ENCODE data around the gene ZNF497. TPM values are rescaled to one million over a fixed set of nuclear protein-coding genes. Genes with fewer than 3 reads are reported as not detected.

Gene ZNF497
- total and polyA plus RNA-seq, 10 of the 15 experiments (the other 5 are each of a cell fraction or from before 2014, with no cell fraction given): 0.09 to 0.82 (median 0.28) TPM

DNA sequence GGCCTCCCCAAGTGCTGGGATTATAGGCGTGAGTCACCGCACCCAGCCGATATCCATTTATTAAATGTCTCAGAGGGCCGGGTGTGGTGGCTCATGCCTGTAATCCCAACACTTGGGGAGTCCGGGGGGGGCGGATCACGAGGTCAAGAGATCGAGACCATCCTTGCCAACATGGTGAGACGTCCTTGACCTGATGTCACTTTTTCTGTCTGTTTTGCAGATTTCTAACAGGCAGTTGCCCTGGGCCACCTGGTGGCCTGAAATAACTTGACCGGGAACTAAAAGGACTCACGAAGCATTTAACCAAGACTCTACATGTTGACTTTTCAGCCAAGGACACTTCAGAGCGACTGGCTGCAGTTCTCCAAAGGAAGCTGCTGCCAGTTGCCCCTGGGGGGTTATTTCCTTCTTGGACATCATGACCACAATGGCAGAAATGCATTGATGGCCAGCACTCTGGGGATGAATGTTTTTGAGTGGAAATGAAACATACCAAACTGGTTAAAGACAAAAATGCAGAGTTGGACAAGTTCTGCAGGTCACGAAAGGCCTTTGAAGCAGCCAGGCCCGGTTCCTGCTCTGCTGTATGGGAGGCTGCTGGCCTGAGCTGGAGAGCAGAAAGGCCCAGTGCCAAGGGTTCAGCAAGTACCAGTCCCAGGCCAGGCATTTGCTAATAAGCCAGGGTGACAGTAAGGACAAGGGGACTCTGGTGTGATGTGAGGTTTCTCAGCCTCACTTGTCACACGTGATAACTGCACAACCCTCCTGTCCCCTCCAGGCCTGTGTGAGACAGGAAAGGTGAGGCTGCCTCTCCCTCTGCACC, 10.0 kb upstream of the ZNF497 start:
- Histone ChIP-seq H3K9me3 (replicated peaks; ENCODE audit: control insufficient read depth, insufficient read depth, low read length) (no peaks in the 10 kb centered on the region), H3K4me1 (ENCODE audit: control insufficient read depth, insufficient read depth, low read length) (no peaks in the 10 kb centered on the region), H3K9ac (ENCODE audit: control insufficient read depth, insufficient read depth, low read length) (no peak overlapping the region), H3K4me2 (ENCODE audit: control insufficient read depth, insufficient read depth) (no peak overlapping the region), H3K4me3 (no peak overlapping the region), H3K27ac (ENCODE audit: control insufficient read depth, insufficient read depth) (no peak overlapping the region), H3K79me2 (ENCODE audit: control insufficient read depth, insufficient read depth, low read length) (no peaks in the 10 kb centered on the region), H3K36me3 (ENCODE audit: control insufficient read depth in 2 of 2, insufficient read depth in 2 of 2, low read length in 1 of 2) (no peaks in the 10 kb centered on the region), H4K20me1 (ENCODE audit: control insufficient read depth, insufficient read depth) (no peaks in the 10 kb centered on the region), H3K27me3 (replicated peaks in 1 of 2; ENCODE audit: control insufficient read depth in 2 of 2, insufficient read depth in 2 of 2, low read length in 1 of 2) (no peaks in the 10 kb centered on the region), H2AFZ (ENCODE audit: control insufficient read depth, low read depth, low read length) (no peak overlapping the region)
- ChIA-PET RAD21 (ENCODE audit: unreplicated experiment) (no interaction called here), SMC1A (ENCODE audit: uncharacterized antibody, unreplicated experiment) (interaction anchor here (2.7 kb wide), 1 partner anchor 8 kb away, joined by 7 read pairs; no protein-coding TSS in a partner anchor), POLR2A (interaction anchor here (1.4 kb wide), 1 partner anchor 7 kb away, joined by 4 read pairs; no protein-coding TSS in a partner anchor), CTCF (no interaction called here)
- intact Hi-C loops (cut with micrococcal nuclease; ENCODE audit: unreplicated experiment) (no loop called here), in situ Hi-C loops (cut with MboI) (no loop called here)
- FAIRE-seq (no peak), ATAC-seq (no peak), DNase-seq (ENCODE audit: low read depth, low spot score) (no peak)
- BruUV-seq (replicated peaks): no TSS peak
- WGBS (ENCODE audit: insufficient coverage, insufficient replicate concordance, low lambda C conversion rate, missing lambda C conversion rate): 60% methylated on average over 15 of the region's 15 CpGs
- no peak for TF ChIP-seq TARDBP (IDR thresholded peaks at IDR 0.05; ENCODE audit: borderline replicate concordance)
- TF ChIP-seq, protein P1, sequence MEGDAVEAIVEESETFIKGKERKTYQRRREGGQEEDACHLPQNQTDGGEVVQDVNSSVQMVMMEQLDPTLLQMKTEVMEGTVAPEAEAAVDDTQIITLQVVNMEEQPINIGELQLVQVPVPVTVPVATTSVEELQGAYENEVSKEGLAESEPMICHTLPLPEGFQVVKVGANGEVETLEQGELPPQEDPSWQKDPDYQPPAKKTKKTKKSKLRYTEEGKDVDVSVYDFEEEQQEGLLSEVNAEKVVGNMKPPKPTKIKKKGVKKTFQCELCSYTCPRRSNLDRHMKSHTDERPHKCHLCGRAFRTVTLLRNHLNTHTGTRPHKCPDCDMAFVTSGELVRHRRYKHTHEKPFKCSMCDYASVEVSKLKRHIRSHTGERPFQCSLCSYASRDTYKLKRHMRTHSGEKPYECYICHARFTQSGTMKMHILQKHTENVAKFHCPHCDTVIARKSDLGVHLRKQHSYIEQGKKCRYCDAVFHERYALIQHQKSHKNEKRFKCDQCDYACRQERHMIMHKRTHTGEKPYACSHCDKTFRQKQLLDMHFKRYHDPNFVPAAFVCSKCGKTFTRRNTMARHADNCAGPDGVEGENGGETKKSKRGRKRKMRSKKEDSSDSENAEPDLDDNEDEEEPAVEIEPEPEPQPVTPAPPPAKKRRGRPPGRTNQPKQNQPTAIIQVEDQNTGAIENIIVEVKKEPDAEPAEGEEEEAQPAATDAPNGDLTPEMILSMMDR (IDR thresholded peaks at IDR 0.05 in 2 of 3, conservative IDR thresholded peaks at IDR 0.05 in 1 of 3; ENCODE audit: control insufficient read depth in 2 of 3, extremely low read depth in 1 of 3, insufficient read depth in 1 of 3, low read depth in 3 of 3, low read length in 3 of 3): 0 out of 6 replicates have a peak, but pooled peaks of 2 of the 3 experiments have one; percentile 5

Data from GM12878 (cell line).